Measurements from ENCODE around the gene LRRC53.

The LRRC53 gene

DNA sequence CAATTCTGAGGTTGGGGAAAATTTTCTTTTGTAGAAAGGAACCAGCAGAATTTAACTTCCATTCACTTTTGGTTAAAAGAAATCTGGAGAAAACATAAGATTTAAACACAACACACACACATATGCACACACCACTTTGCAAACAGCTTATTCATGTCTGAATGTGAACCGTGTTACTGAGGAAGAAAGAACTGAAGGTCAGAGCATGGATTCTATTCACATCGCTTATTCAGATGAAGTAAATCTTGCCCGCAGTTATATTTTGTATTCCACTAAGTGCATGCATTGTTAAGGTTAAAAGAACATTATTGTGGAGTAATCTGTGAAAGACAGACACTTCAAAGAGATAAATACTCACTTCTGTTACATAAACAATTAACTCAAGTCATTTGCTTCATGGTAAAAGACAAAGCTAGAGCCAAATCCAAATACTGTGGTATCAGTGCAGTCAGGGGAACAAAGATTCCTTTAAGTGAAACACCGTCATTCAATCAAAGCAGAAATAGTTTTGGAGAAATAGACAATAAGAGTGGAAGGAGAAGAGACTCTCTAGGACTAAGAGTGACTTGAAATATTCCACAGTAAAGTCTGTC is 82.0 kb downstream of the LRRC53 start:
- no peak for DNase-seq

DNA sequence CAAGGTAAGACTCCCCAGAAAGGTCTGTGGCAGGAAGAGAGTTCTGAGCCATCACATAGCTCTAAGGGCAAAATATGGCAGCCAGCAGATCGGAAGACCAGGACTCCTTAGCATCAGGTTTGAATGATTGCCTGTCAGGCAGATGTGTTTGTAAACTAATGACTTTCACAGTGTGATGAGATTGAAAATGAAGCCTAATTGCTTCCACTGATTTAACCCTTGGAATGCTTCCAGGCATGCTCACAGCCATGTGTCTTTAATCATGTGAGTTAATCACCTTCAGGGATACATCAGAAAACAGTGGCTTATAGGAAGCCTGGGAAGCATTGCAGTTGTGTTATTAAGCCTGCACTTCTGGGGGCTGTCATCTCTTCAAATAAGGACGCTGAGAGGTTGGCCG is 82.8 kb downstream of the LRRC53 start:
- DNase-seq = no peak

GRCh38 chr1:74427681-74428080 is 84.7 kb downstream of the LRRC53 start:
- DNase-seq = no peak

GRCh38 chr1:74426208-74426937 is 86.0 kb downstream of the LRRC53 start:
- DNase-seq = no peak

GRCh38 chr1:74425676-74426075 is 86.7 kb downstream of the LRRC53 start:
- no peak for DNase-seq

DNA sequence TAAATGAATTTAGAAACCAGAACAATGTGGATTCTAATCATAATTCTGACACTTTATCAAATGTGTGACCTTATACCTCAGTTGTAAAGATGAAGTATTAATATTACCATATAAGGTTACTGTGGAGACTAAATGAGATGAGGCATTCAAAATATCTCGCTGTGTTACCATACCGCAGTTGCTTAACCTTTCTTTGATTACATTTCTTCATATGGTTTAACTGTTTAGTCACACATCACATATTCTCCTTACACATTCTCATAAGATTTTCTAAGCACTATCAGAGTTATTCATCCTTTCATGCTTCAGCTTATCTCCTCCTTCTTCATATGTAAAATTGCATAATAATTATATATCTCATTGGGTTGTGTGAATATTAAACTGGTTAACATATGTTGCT is 88.9 kb downstream of the LRRC53 start:
- DNase-seq = no peak

DNA sequence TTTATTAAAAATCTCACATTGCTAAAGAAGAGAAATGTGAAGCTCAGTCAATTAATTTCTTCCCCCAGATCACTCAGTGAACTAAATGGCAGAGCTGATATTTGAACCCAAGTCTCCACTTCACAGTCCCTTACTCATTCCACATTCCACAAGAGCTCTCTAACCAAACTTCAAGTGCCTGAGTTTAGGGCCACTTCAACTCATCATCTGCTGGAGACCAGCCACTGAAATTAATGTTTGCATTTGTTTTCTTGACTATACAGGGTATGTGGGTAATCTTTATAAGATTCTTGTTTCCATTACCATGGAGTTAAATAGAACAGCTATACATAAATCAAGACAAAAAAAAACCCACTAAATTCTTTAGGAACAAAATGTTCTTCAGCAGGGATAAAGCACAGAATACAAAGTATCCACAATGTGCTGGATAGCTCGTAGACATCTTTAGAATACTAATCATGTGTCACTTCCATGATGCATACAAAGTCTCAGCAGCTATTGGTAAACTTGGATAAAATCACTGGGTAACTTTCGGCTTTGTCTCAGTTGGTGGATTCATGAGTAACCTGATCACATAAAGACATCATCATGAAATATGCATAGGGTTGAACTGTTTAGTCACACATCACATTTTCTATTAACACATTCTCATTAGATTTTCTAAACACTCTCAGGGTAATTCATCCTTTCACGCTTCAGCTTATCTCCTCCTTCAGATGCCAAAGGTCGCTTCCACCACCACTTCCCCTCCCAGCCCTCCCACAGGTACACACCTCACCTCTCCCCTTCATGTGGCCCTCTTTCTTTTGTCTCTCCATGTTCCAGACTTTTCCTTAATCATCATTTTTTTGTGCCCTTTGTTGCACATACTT is 89.8 kb downstream of the LRRC53 start:
- no peak for DNase-seq

DNA sequence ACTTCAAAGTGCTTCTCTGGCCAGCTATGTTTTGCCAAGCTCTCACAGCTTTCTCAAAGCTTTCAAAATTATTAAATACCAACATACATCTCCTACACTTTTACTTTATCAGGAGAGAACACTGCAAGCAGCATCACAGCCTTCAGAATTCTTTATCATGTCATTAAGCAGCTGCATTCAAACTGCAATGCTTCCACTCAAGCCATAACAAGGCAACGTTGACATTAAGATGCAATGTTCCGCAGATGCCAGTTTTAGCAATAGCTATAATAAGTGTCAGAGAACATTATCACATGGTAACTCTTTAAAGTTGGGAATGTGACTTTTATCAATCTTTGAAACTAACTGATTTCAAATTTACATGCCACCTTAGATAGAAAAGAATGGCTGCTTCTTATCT is 91.9 kb downstream of the LRRC53 start:
- no peak for DNase-seq
